HepG2 (cell line): ENCODE measurements around the gene SLC8B1. TPM values are rescaled to one million over a fixed set of nuclear protein-coding genes. Genes with fewer than 3 reads are reported as not detected.

Experiments used
- ATAC-seq: fragments of 200-7000 bp; cut with Tn5 transposase; 3 replicates; pipeline ENCODE4 v1.9.1; 2020; ENCODE audit warnings: mild to moderate bottlenecking, moderate library complexity
- BruUV-seq: library from RNA; stranded (reverse); fragments of 400-500 nt; replicated peaks from 2 replicates; lab custom pipeline; 2021; lab: Mats Ljungman, UMichigan
- CTCF ChIA-PET: fragments of 300-600 bp; formaldehyde crosslinking; extraction: SDS; loops from one replicate; lab custom pipeline; 2021; ENCODE audit warnings: low total read pairs, inconsistent platforms, low intra/inter-chr PET ratio; lab: Yijun Ruan, JAX
- POLR2A ChIA-PET: fragments of 350-600 bp; sonication (Branson Sonifier 250); formaldehyde crosslinking; loops from one replicate; lab custom pipeline; 2020; ENCODE audit warnings: antibody characterized with exemption, inconsistent platforms; lab: Yijun Ruan, JAX
- DNase-seq: peaks from one replicate; pipeline ENCODE4 v3.0.0-alpha.2; 2015; ENCODE audit warnings: low spot score
- FAIRE-seq: peaks from 3 replicates; lab custom pipeline; 2011; peaks lifted over from hg19 to GRCh38; lab: Jason Lieb, UNC
- H2AFZ ChIP-seq: one replicate; pipeline ENCODE4 v1.6.1; 2011; ENCODE audit warnings: low read length, inconsistent platforms
- H3K27ac ChIP-seq: fragments of 300-600 bp; 3 replicates; pipeline ENCODE4 v1.8.0; 2011; ENCODE audit warnings: mixed run types, mild to moderate bottlenecking, mixed read lengths, low read length, inconsistent platforms; ENCODE audit not compliant: insufficient read depth; ENCODE audit errors: extremely low read length
- H3K27me3 ChIP-seq, 2 experiments: fragments of 200-600 bp in 1 of 2; 2 replicates in 1 of 2; 3 replicates in 1 of 2; pipeline versions ENCODE4 v1.6.0 to v1.8.0; 2011; ENCODE audit warnings: low read length in 2 of 2, mild to moderate bottlenecking in 2 of 2, moderate library complexity in 2 of 2, inconsistent platforms in 1 of 2; ENCODE audit not compliant: insufficient read depth in 2 of 2, control insufficient read depth in 1 of 2
- H3K36me3 ChIP-seq, 2 experiments: fragments of 200-600 bp in 1 of 2; replicated peaks in 1 of 2; 2 replicates in 1 of 2; 3 replicates in 1 of 2; pipeline versions ENCODE4 v1.5.1 to v1.8.0; 2011; ENCODE audit warnings: low read length in 2 of 2, inconsistent platforms in 1 of 2; ENCODE audit not compliant: insufficient read depth in 2 of 2, control insufficient read depth in 1 of 2
- H3K4me1 ChIP-seq: 2 replicates; pipeline ENCODE4 v1.5.1; 2012; ENCODE audit warnings: low read length, inconsistent platforms; ENCODE audit not compliant: insufficient read depth
- H3K4me2 ChIP-seq: 2 replicates; pipeline ENCODE4 v1.6.0; 2011; ENCODE audit warnings: low read depth, low read length, inconsistent platforms
- H3K4me3 ChIP-seq, 3 experiments: fragments of 200-600 bp in 1 of 3; sonication (generic), shearing (Covaris generic) in 1 of 3; replicated peaks in 1 of 3; 2 replicates each; pipeline ENCODE4 v1.5.1; 2011 to 2016; ENCODE audit warnings: low read length in 3 of 3, inconsistent platforms in 2 of 3, low read depth in 2 of 3, mild to moderate bottlenecking in 2 of 3, control low read depth in 1 of 3, mixed read lengths in 1 of 3; ENCODE audit not compliant: insufficient read depth in 1 of 3
- H3K79me2 ChIP-seq: one replicate; pipeline ENCODE4 v1.6.1; 2011; ENCODE audit warnings: low read length, inconsistent platforms; ENCODE audit not compliant: insufficient read depth
- H3K9ac ChIP-seq: 2 replicates; pipeline ENCODE4 v1.6.0; 2011; ENCODE audit warnings: mild to moderate bottlenecking, low read depth, low read length, inconsistent platforms; ENCODE audit not compliant: insufficient read depth
- H3K9me3 ChIP-seq: 2 replicates; pipeline ENCODE4 v1.5.1; 2012; ENCODE audit warnings: mild to moderate bottlenecking, low read length
- H4K20me1 ChIP-seq: 2 replicates; pipeline ENCODE4 v1.6.0; 2011; ENCODE audit warnings: inconsistent platforms, mild to moderate bottlenecking, low read length, moderate library complexity; ENCODE audit not compliant: insufficient read depth
- FOXA3 ChIP-seq: IDR thresholded peaks from 2 replicates; pipeline ENCODE4 v1.6.1; 2016; ENCODE audit warnings: missing genetic modification reagents, missing compliant biosample characterization
- FOXC1 ChIP-seq: sonication (generic); formaldehyde crosslinking; IDR thresholded peaks from 2 replicates; pipeline ENCODE4 v1.8.0; 2022; ENCODE audit warnings: mild to moderate bottlenecking, missing genetic modification reagents, borderline replicate concordance
- KDM1A ChIP-seq: IDR thresholded peaks from 2 replicates; pipeline ENCODE4 v1.6.1; 2016; ENCODE audit warnings: missing compliant biosample characterization
- NKX3-1 ChIP-seq: sonication (generic); formaldehyde crosslinking; IDR thresholded peaks from 2 replicates; pipeline ENCODE4 v1.5.0; 2020; ENCODE audit warnings: missing genetic modification reagents
- PRDM10 ChIP-seq: sonication (generic); formaldehyde crosslinking; IDR thresholded peaks from 2 replicates; pipeline ENCODE4 v1.4.0; 2020; ENCODE audit warnings: low read depth, missing genetic modification reagents
- SNAPC2 ChIP-seq: sonication (generic); formaldehyde crosslinking; IDR thresholded peaks from 2 replicates; pipeline ENCODE4 v1.8.1; 2022; ENCODE audit warnings: mild to moderate bottlenecking, missing genetic modification reagents
- TMF1 ChIP-seq: sonication (generic); formaldehyde crosslinking; IDR thresholded peaks from 2 replicates; pipeline ENCODE4 v1.8.1; 2022; ENCODE audit warnings: low read depth, missing genetic modification reagents
- WIZ ChIP-seq: sonication (generic); formaldehyde crosslinking; IDR thresholded peaks from 2 replicates; pipeline ENCODE4 v1.5.1; 2020; ENCODE audit warnings: mild to moderate bottlenecking, missing genetic modification reagents
- XBP1 ChIP-seq: sonication (generic); formaldehyde crosslinking; IDR thresholded peaks from 2 replicates; pipeline ENCODE4 v1.5.0; 2020; ENCODE audit warnings: missing genetic modification reagents
- ZFP91 ChIP-seq: sonication (generic); formaldehyde crosslinking; IDR thresholded peaks from 2 replicates; pipeline ENCODE4 v1.9.0; 2022; ENCODE audit warnings: missing genetic modification reagents, mild to moderate bottlenecking, borderline replicate concordance
- ZNF30 ChIP-seq: sonication (generic); formaldehyde crosslinking; IDR thresholded peaks from 2 replicates; pipeline ENCODE4 v1.5.0; 2020; ENCODE audit warnings: mild to moderate bottlenecking, missing genetic modification reagents
- ZNF460 ChIP-seq: sonication (generic); formaldehyde crosslinking; IDR thresholded peaks from 2 replicates; pipeline ENCODE4 v1.5.1; 2020; ENCODE audit warnings: missing genetic modification reagents, mild to moderate bottlenecking, borderline replicate concordance
- ZNF484 ChIP-seq: sonication (generic); formaldehyde crosslinking; IDR thresholded peaks from 2 replicates; pipeline ENCODE4 v1.5.1; 2020; ENCODE audit warnings: mild to moderate bottlenecking, low read depth, missing genetic modification reagents, borderline replicate concordance
- ZNF510 ChIP-seq: sonication (generic); formaldehyde crosslinking; IDR thresholded peaks from 2 replicates; pipeline ENCODE4 v1.4.0; 2020; ENCODE audit warnings: low read depth, mild to moderate bottlenecking, missing genetic modification reagents
- ZNF704 ChIP-seq: sonication (generic); formaldehyde crosslinking; IDR thresholded peaks from 2 replicates; pipeline ENCODE4 v1.8.1; 2023; ENCODE audit warnings: mild to moderate bottlenecking, inconsistent platforms, moderate library complexity, missing genetic modification reagents, borderline replicate concordance
- ZNF775 ChIP-seq: sonication (generic); formaldehyde crosslinking; IDR thresholded peaks from 2 replicates; pipeline ENCODE4 v1.4.0; 2020; ENCODE audit warnings: missing genetic modification reagents, mild to moderate bottlenecking, moderate library complexity, borderline replicate concordance
- WGBS: methylation state at CpG from one replicate; pipeline ENCODE4 v1.1.6; 2017; ENCODE audit warnings: low lambda C conversion rate; 5-methylcytosine and 5-hydroxymethylcytosine counted together
- in situ Hi-C: cut with HindIII; loops from 2 replicates; pipeline ENCODE4 v1.10.0; 2017; ENCODE audit warnings: low pct_unique_long_range_greater_than_20kb; ENCODE audit not compliant: extremely low pct_ligation_motif_present
- intact Hi-C: fragments of 100-400 bp; cut with micrococcal nuclease; formaldehyde crosslinking; loops from one replicate; pipeline ENCODE4 v1.10.0; 2022; ENCODE audit not compliant: unreplicated experiment
- polyA plus RNA-seq, 8 experiments: library from polyadenylated mRNA; depleted of rRNA in 3 of 8; stranded (reverse) in 7 of 8; unstranded in 1 of 8; fragments of >200 nt; fragmentation: Illumina TruSeq in 4 of 8; extraction: Trizol in 4 of 8; gene quantifications; 2 replicates each; pipeline versions ENCODE4 v1.2.1 to v1.2.3, GENCODE V29; 2011 to 2016; ENCODE audit warnings: low read depth in 4 of 8, missing spikeins in 1 of 8, mixed read lengths in 1 of 8; ENCODE audit not compliant: insufficient read depth in 1 of 8
- total RNA-seq, 5 experiments: library from RNA; depleted of rRNA; stranded (reverse); fragments of >200 nt; fragmentation: Illumina TruSeq; extraction: Trizol; gene quantifications; 2 replicates each; pipeline ENCODE4 v1.2.3, GENCODE V29; 2016; ENCODE audit warnings: low read depth in 1 of 5

SLC8B1 gene
- total and polyA plus RNA-seq, 2 of the 13 experiments (the other 11 are each of a cell fraction or from before 2014, with no cell fraction given), result 6.8 to 8.0 TPM

GRCh38 chr12:113333877-113334785, 778 bp downstream of the SLC8B1 start:
- 48% methylated on average over 27 of the region's 27 CpGs for WGBS
- no peaks in the 10 kb centered on the region for H3K9me3 ChIP-seq
- H3K79me2 ChIP-seq, result no peaks in the 10 kb centered on the region
- no peaks in the 10 kb centered on the region for H3K36me3 ChIP-seq
- H3K27me3 ChIP-seq, result 0 out of 5 replicates have a peak, but pooled peaks cover 0 to 1% of the 10 kb centered on the region in 2 experiments
- H3K4me3 ChIP-seq, result peak overlapping the region; percentile 46 to 71 (median 55)
- no peak overlapping the region for H3K27ac ChIP-seq
- intact Hi-C loops, result no loop called here
- H3K9ac ChIP-seq, result peak overlapping the region; percentile 72
- FAIRE-seq (no peak), DNase-seq (no peak), ATAC-seq (no peak)
- peak overlapping the region; percentile 98 for H3K4me2 ChIP-seq
- POLR2A ChIA-PET, result interaction anchor here (1.0 to 1.4 kb wide), 6 partner anchors 12 to 149 kb away, joined by 3 to 14 read pairs (median 6); partner anchors contain the start of genes DDX54, PLBD2, RITA1 and SDSL
- in situ Hi-C loops, result no loop called here
- no peak overlapping the region for H2AFZ ChIP-seq
- BruUV-seq, result TSS peak; percentile 88
- peaks cover 22% of the 10 kb centered on the region for H3K4me1 ChIP-seq
- CTCF ChIA-PET, result no interaction called here
- H4K20me1 ChIP-seq, result no peaks in the 10 kb centered on the region
- TF ChIP-seq SNAPC2 (CRISPR knock-in tag) (0 out of 2 replicates have a peak, but pooled peaks have one; percentile 28), ZNF510 (CRISPR knock-in tag) (0 out of 2 replicates have a peak, but pooled peaks have one; percentile 8), FOXC1 (no peak), NKX3-1 (CRISPR knock-in tag) (no peak), ZNF460 (CRISPR knock-in tag) (peak; percentile 31; the same call in 1 of the 2 replicates), ZNF484 (CRISPR knock-in tag) (no peak), PRDM10 (peak; percentile 30; the same call in 1 of the 2 replicates), ZNF775 (no peak), WIZ (no peak), ZNF704 (CRISPR knock-in tag) (no peak), XBP1 (CRISPR knock-in tag) (no peak), TMF1 (0 out of 2 replicates have a peak, but pooled peaks have one; percentile 40), ZNF30 (CRISPR knock-in tag) (no peak), KDM1A (0 out of 2 replicates have a peak, but pooled peaks have one; percentile 52), FOXA3 (no peak), ZFP91 (CRISPR knock-in tag) (no peak)
